Loucy (cell line): Measurements from ENCODE around the gene SLC44A4.
"Not testable (repeated sequence)": the region's sequence is repeated elsewhere in the genome, so short reads cannot be mapped to it uniquely, and the experiment has no call there.

Experiments used
- H2AFZ ChIP-seq: fragments of 200-600 bp; sonication (generic); 2 replicates; pipeline ENCODE4 v1.6.0; 2016; ENCODE audit warnings: antibody characterized with exemption, mild to moderate bottlenecking, low read length, moderate library complexity
- H3F3A ChIP-seq: fragments of 200-600 bp; 2 replicates; pipeline ENCODE4 v1.6.0; 2016; ENCODE audit warnings: antibody characterized with exemption, low read depth, mild to moderate bottlenecking
- H3K27me3 ChIP-seq: fragments of 200-600 bp; sonication (generic); 2 replicates; pipeline ENCODE4 v1.6.1; 2014; ENCODE audit warnings: low read length, mild to moderate bottlenecking; ENCODE audit not compliant: insufficient read depth, poor library complexity, severe bottlenecking
- H3K36me3 ChIP-seq: fragments of 200-600 bp; sonication (generic); 2 replicates; pipeline ENCODE4 v1.6.1; 2016; ENCODE audit warnings: low read length; ENCODE audit not compliant: insufficient read depth
- H3K4me1 ChIP-seq: fragments of 200-600 bp; sonication (generic); 2 replicates; pipeline ENCODE4 v1.5.1; 2014; ENCODE audit warnings: low read length, mild to moderate bottlenecking; ENCODE audit not compliant: insufficient read depth, poor library complexity, severe bottlenecking
- H3K4me2 ChIP-seq: fragments of 200-600 bp; sonication (generic); 2 replicates; pipeline ENCODE4 v1.6.0; 2014; ENCODE audit warnings: antibody characterized with exemption, low read length, low read depth, mild to moderate bottlenecking; ENCODE audit not compliant: poor library complexity, severe bottlenecking
- H3K4me3 ChIP-seq: fragments of 200-600 bp; sonication (generic); 2 replicates; pipeline ENCODE4 v1.5.1; 2014; ENCODE audit warnings: low read length, mild to moderate bottlenecking, mixed read lengths; ENCODE audit not compliant: poor library complexity, severe bottlenecking
- H3K79me2 ChIP-seq: fragments of 200-600 bp; sonication (generic); 2 replicates; pipeline ENCODE4 v1.6.1; 2014; ENCODE audit warnings: low read length; ENCODE audit not compliant: insufficient read depth
- H3K9ac ChIP-seq: fragments of 200-600 bp; sonication (generic); 2 replicates; pipeline ENCODE4 v1.6.0; 2014; ENCODE audit warnings: mild to moderate bottlenecking, low read depth, low read length, moderate library complexity; ENCODE audit not compliant: poor library complexity, severe bottlenecking
- H3K9me2 ChIP-seq: fragments of 200-600 bp; sonication (generic); replicated peaks from 2 replicates; pipeline ENCODE4 v1.6.1; 2016; ENCODE audit warnings: low read depth, low read length, mixed read lengths
- H3K9me3 ChIP-seq: fragments of 200-600 bp; sonication (generic); 2 replicates; pipeline ENCODE4 v1.6.1; 2014; ENCODE audit warnings: mild to moderate bottlenecking, antibody characterized with exemption, low read length, low read depth; ENCODE audit not compliant: insufficient read depth
- H4K20me1 ChIP-seq: fragments of 200-600 bp; sonication (generic); 2 replicates; pipeline ENCODE4 v1.6.0; 2014; ENCODE audit warnings: antibody characterized with exemption, low read length, mild to moderate bottlenecking; ENCODE audit not compliant: insufficient read depth, poor library complexity, severe bottlenecking
- EZH2phosphoT487 ChIP-seq: fragments of 200-600 bp; IDR thresholded peaks from 2 replicates; pipeline ENCODE4 v1.6.1; 2018; ENCODE audit warnings: antibody characterized with exemption, mild to moderate bottlenecking, moderate library complexity, borderline replicate concordance
- TF ChIP-seq, protein P1 (sequence below): fragments of 200-600 bp; sonication (generic); conservative IDR thresholded peaks from 2 replicates; pipeline ENCODE4 v1.5.1; 2014; ENCODE audit warnings: mild to moderate bottlenecking, antibody characterized with exemption, low read length

Gene SLC44A4

GRCh38 chr6:31869343-31869742, 9.5 kb downstream of the SLC44A4 start:
- TF ChIP-seq, protein P1, sequence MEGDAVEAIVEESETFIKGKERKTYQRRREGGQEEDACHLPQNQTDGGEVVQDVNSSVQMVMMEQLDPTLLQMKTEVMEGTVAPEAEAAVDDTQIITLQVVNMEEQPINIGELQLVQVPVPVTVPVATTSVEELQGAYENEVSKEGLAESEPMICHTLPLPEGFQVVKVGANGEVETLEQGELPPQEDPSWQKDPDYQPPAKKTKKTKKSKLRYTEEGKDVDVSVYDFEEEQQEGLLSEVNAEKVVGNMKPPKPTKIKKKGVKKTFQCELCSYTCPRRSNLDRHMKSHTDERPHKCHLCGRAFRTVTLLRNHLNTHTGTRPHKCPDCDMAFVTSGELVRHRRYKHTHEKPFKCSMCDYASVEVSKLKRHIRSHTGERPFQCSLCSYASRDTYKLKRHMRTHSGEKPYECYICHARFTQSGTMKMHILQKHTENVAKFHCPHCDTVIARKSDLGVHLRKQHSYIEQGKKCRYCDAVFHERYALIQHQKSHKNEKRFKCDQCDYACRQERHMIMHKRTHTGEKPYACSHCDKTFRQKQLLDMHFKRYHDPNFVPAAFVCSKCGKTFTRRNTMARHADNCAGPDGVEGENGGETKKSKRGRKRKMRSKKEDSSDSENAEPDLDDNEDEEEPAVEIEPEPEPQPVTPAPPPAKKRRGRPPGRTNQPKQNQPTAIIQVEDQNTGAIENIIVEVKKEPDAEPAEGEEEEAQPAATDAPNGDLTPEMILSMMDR = no peak
- TF ChIP-seq EZH2phosphoT487 = no peak
- peaks cover 6% of the 10 kb centered on the region for H3K4me1 ChIP-seq
- H3K9me2 ChIP-seq = no peaks in the 10 kb centered on the region
- H3K4me3 ChIP-seq = no peak overlapping the region
- H3K4me2 ChIP-seq = no peak overlapping the region
- H3K36me3 ChIP-seq = no peaks in the 10 kb centered on the region
- no peaks in the 10 kb centered on the region for H3K9me3 ChIP-seq
- H3K79me2 ChIP-seq = peaks cover 4% of the 10 kb centered on the region
- H3K9ac ChIP-seq = no peak overlapping the region
- no peaks in the 10 kb centered on the region for H4K20me1 ChIP-seq
- H3K27me3 ChIP-seq = no peaks in the 10 kb centered on the region
- H3F3A ChIP-seq = no peaks in the 10 kb centered on the region
- H2AFZ ChIP-seq = no peak overlapping the region

DNA sequence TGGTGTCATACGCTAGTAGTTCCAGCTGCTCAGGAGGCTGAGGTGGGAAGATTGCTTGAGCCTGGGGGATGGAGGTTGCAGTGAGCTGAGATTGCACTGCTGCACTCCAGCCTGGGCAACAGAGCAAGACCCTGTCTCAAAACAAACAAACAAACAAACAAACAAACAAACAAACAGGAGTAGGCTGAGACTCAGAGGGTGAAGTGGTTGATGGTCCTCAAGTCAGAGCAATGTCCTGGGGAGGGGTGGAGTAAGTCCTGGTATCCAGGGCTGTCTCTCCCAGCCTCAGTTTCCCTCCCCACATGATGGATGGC, 10.2 kb downstream of the SLC44A4 start:
- not testable (repeated sequence) for H3K4me3 ChIP-seq, H3K9me2 ChIP-seq, H2AFZ ChIP-seq, H3K9ac ChIP-seq, H3K79me2 ChIP-seq, H4K20me1 ChIP-seq, H3K9me3 ChIP-seq, H3K27me3 ChIP-seq, H3K4me1 ChIP-seq, H3K36me3 ChIP-seq, H3F3A ChIP-seq, H3K4me2 ChIP-seq

- no peaks in the 10 kb centered on the region for H3F3A ChIP-seq
- peak overlapping the region; percentile 89 for H3K9ac ChIP-seq
- H3K4me1 ChIP-seq = peaks cover 21% of the 10 kb centered on the region
- no peak overlapping the region for H3K4me3 ChIP-seq
- H3K36me3 ChIP-seq = no peaks in the 10 kb centered on the region
- H3K79me2 ChIP-seq = peaks cover 15% of the 10 kb centered on the region
- H3K9me2 ChIP-seq = no peaks in the 10 kb centered on the region
- H2AFZ ChIP-seq = no peak overlapping the region
- H3K9me3 ChIP-seq = no peaks in the 10 kb centered on the region
- TF ChIP-seq, protein P1 = no peak
- TF ChIP-seq EZH2phosphoT487 = no peak
- H3K4me2 ChIP-seq = peak overlapping the region; percentile 92
- H3K27me3 ChIP-seq = no peaks in the 10 kb centered on the region
- no peaks in the 10 kb centered on the region for H4K20me1 ChIP-seq
Observed at GRCh38 chr6:31865205-31866118, 13.3 kb downstream of the SLC44A4 start.

GRCh38 chr6:31864818-31865204, 14.0 kb downstream of the SLC44A4 start:
- H3K4me3 ChIP-seq = peak overlapping the region; percentile 96
- TF ChIP-seq EZH2phosphoT487 = no peak
- TF ChIP-seq, protein P1 = no peak
- no peaks in the 10 kb centered on the region for H3K27me3 ChIP-seq
- peaks cover 21% of the 10 kb centered on the region for H3K4me1 ChIP-seq
- peaks cover 15% of the 10 kb centered on the region for H3K79me2 ChIP-seq
- H3F3A ChIP-seq = no peaks in the 10 kb centered on the region
- H3K9me3 ChIP-seq = no peaks in the 10 kb centered on the region
- H3K9ac ChIP-seq = peak overlapping the region; percentile 89
- no peaks in the 10 kb centered on the region for H3K9me2 ChIP-seq
- no peaks in the 10 kb centered on the region for H4K20me1 ChIP-seq
- H2AFZ ChIP-seq = no peak overlapping the region
- H3K4me2 ChIP-seq = peak overlapping the region; percentile 92
- H3K36me3 ChIP-seq = no peaks in the 10 kb centered on the region

- not testable (repeated sequence) for H3K36me3 ChIP-seq, H3F3A ChIP-seq, H3K9me3 ChIP-seq, H4K20me1 ChIP-seq, H3K9me2 ChIP-seq, H3K27me3 ChIP-seq
- Histone ChIP-seq H3K4me1 (peaks cover 21% of the 10 kb centered on the region), H3K4me3 (peak overlapping the region; percentile 96), H3K9ac (peak overlapping the region; percentile 89), H3K79me2 (peaks cover 15% of the 10 kb centered on the region), H3K4me2 (peak overlapping the region; percentile 92), H2AFZ (peak overlapping the region; percentile 84; the same call in 1 of the 2 replicates)
Observed at GRCh38 chr6:31864123-31864562, 14.7 kb downstream of the SLC44A4 start.
